Measurements from ENCODE around the gene ERLIN1. TPM values are rescaled to one million over a fixed set of nuclear protein-coding genes. Genes with fewer than 3 reads are reported as not detected.

Gene ERLIN1
- total RNA-seq, 1 donor from 2014 or later: 36.6 TPM

- no peak overlapping the region for H3K27ac Mint-ChIP-seq (ENCODE audit: unreplicated experiment)
- H3K4me3 Mint-ChIP-seq: no peak overlapping the region
- peaks cover 30% of the 10 kb centered on the region for H3K36me3 Mint-ChIP-seq (ENCODE audit: low read depth)
- peaks cover 10% of the 10 kb centered on the region for H3K9me3 Mint-ChIP-seq
- H3K4me1 Mint-ChIP-seq: no peaks in the 10 kb centered on the region
- no peaks in the 10 kb centered on the region for H3K27me3 Mint-ChIP-seq (ENCODE audit: low read depth)
- DNase-seq (ENCODE audit: low read depth, low spot score): no peak
- no peak for TF ChIP-seq CTCF (conservative IDR thresholded peaks at IDR 0.05)
Observed at GRCh38 chr10:100172349-100172748, 13.5 kb downstream of the ERLIN1 start.

GRCh38 chr10:100168313-100168643 is 17.6 kb downstream of the ERLIN1 start:
- DNase-seq (ENCODE audit: low read depth, low spot score): no peak
- H3K4me3 Mint-ChIP-seq: no peak overlapping the region
- peaks cover 21% of the 10 kb centered on the region for H3K36me3 Mint-ChIP-seq (ENCODE audit: low read depth)
- no peak for TF ChIP-seq CTCF (conservative IDR thresholded peaks at IDR 0.05)
- H3K9me3 Mint-ChIP-seq: peaks cover 6% of the 10 kb centered on the region
- no peak overlapping the region for H3K27ac Mint-ChIP-seq (ENCODE audit: unreplicated experiment)
- no peaks in the 10 kb centered on the region for H3K4me1 Mint-ChIP-seq
- no peaks in the 10 kb centered on the region for H3K27me3 Mint-ChIP-seq (ENCODE audit: low read depth)

GRCh38 chr10:100167553-100168312 is 18.1 kb downstream of the ERLIN1 start:
- H3K27me3 Mint-ChIP-seq (ENCODE audit: low read depth): no peaks in the 10 kb centered on the region
- DNase-seq (ENCODE audit: low read depth, low spot score): no peak
- no peak overlapping the region for H3K27ac Mint-ChIP-seq (ENCODE audit: unreplicated experiment)
- no peak for TF ChIP-seq CTCF (conservative IDR thresholded peaks at IDR 0.05)
- H3K4me3 Mint-ChIP-seq: no peak overlapping the region
- no peaks in the 10 kb centered on the region for H3K4me1 Mint-ChIP-seq
- peaks cover 6% of the 10 kb centered on the region for H3K9me3 Mint-ChIP-seq
- peaks cover 15% of the 10 kb centered on the region for H3K36me3 Mint-ChIP-seq (ENCODE audit: low read depth)

GRCh38 chr10:100163704-100164621 is 21.9 kb downstream of the ERLIN1 start:
- no peak for DNase-seq (ENCODE audit: low read depth, low spot score)
- TF ChIP-seq CTCF (conservative IDR thresholded peaks at IDR 0.05): no peak
- H3K4me3 Mint-ChIP-seq: no peak overlapping the region
- peaks cover 5% of the 10 kb centered on the region for H3K36me3 Mint-ChIP-seq (ENCODE audit: low read depth)
- no peaks in the 10 kb centered on the region for H3K4me1 Mint-ChIP-seq
- no peaks in the 10 kb centered on the region for H3K9me3 Mint-ChIP-seq
- H3K27me3 Mint-ChIP-seq (ENCODE audit: low read depth): no peaks in the 10 kb centered on the region
- H3K27ac Mint-ChIP-seq (ENCODE audit: unreplicated experiment): no peak overlapping the region

GRCh38 chr10:100162696-100163095 is 23.1 kb downstream of the ERLIN1 start:
- Mint-ChIP-seq H3K27me3 (ENCODE audit: low read depth) (no peaks in the 10 kb centered on the region), H3K4me3 (no peak overlapping the region), H3K36me3 (ENCODE audit: low read depth) (peaks cover 12% of the 10 kb centered on the region), H3K4me1 (no peaks in the 10 kb centered on the region), H3K27ac (ENCODE audit: unreplicated experiment) (no peak overlapping the region), H3K9me3 (no peaks in the 10 kb centered on the region)
- no peak for DNase-seq (ENCODE audit: low read depth, low spot score)
- no peak for TF ChIP-seq CTCF (conservative IDR thresholded peaks at IDR 0.05)
